ENCODE results near the gene CCDC12. TPM values are rescaled to one million over a fixed set of nuclear protein-coding genes. Genes with fewer than 3 reads are reported as not detected.

CCDC12 gene
- total and polyA plus RNA-seq, 4 experiments from 2014 or later: 59.3 to 102 (median 73.0) TPM

GRCh38 chr3:46942481-46943236 lies 33.9 kb downstream of the CCDC12 start:
- H3K27ac Mint-ChIP-seq: peak overlapping the region in 5 of 7 donors; percentile 8 to 68 (median 58)
- peaks cover 29% of the 10 kb centered on the region for H3K36me3 ChIP-seq (ENCODE audit: insufficient read depth, low read length)
- peaks cover 21 to 46% of the 10 kb centered on the region in 2 donors for H3K36me3 Mint-ChIP-seq

DNA sequence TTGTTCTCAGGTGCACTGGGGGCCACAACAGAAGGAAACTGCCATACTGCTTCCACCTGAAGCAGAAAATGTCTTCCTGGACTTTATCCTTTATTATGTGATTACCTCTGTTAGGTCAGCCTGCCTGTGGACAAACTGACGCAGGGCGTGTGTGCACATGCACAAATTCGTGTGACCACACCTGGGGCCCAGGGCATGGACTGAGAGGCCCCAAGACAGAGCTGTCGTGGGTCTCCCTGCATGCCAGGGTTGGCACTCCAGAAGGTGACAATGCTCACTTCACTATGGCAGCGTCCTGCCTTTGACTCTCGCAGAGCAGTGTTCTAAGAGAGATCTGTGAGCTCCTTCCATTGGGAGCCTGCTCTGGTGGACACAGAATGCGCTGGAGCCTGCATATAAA lies 34.5 kb downstream of the CCDC12 start:
- Histone ChIP-seq H3K27ac (ENCODE audit: low read depth, low read length) (no peak overlapping the region), H3K27me3 (ENCODE audit: insufficient read depth, low read length) (no peaks in the 10 kb centered on the region), H3K4me3 (ENCODE audit: low read length in 2 of 2) (no peak overlapping the region), H3K4me1 (ENCODE audit: insufficient read depth, low read length) (peaks cover 32% of the 10 kb centered on the region), H3K9me3 (ENCODE audit: control insufficient read depth in 1 of 2, low read length in 2 of 2) (no peaks in the 10 kb centered on the region), H3K36me3 (ENCODE audit: insufficient read depth, low read length) (peaks cover 35% of the 10 kb centered on the region)
- intact Hi-C loops (cut with micrococcal nuclease): no loop called here
- H3K4me1 Mint-ChIP-seq: peaks cover 44 to 65% (median 55%) of the 10 kb centered on the region in 4 donors
- DNase-seq: no peak
- no peak overlapping the region for H3K4me3 Mint-ChIP-seq
- H3K27ac Mint-ChIP-seq: peak overlapping the region in 1 of 7 donors; percentile 58
- peaks cover 24 to 45% of the 10 kb centered on the region in 2 donors for H3K36me3 Mint-ChIP-seq
- H3K9me3 Mint-ChIP-seq: peaks cover 0 to 2% (median 0%) of the 10 kb centered on the region in 8 donors
- ChIA-PET CTCF (ENCODE audit: partially characterized antibody) (interaction anchor here (0.7 kb wide), 1 partner anchor 382 kb away, joined by 3 read pairs; no protein-coding TSS in a partner anchor), POLR2A (ENCODE audit: partially characterized antibody) (no interaction called here)
- no peaks in the 10 kb centered on the region for H3K27me3 Mint-ChIP-seq

More at GRCh38 chr3:46942481-46943236, 33.9 kb downstream of the CCDC12 start:
- CTCF ChIA-PET (ENCODE audit: partially characterized antibody): interaction anchor here (0.7 kb wide), 1 partner anchor 381 kb away, joined by 3 read pairs; no protein-coding TSS in a partner anchor
- Histone ChIP-seq H3K27ac (ENCODE audit: low read depth, low read length) (no peak overlapping the region), H3K4me1 (ENCODE audit: insufficient read depth, low read length) (peaks cover 38% of the 10 kb centered on the region), H3K27me3 (ENCODE audit: insufficient read depth, low read length) (no peaks in the 10 kb centered on the region), H3K4me3 (ENCODE audit: low read length in 2 of 2) (no peak overlapping the region), H3K9me3 (ENCODE audit: control insufficient read depth in 1 of 2, low read length in 2 of 2) (no peaks in the 10 kb centered on the region)
- H3K9me3 Mint-ChIP-seq: peaks cover 0 to 2% (median 0%) of the 10 kb centered on the region in 8 donors
- no peaks in the 10 kb centered on the region for H3K27me3 Mint-ChIP-seq
- no peak for DNase-seq
- H3K4me1 Mint-ChIP-seq: peaks cover 49 to 71% (median 61%) of the 10 kb centered on the region in 4 donors
- H3K4me3 Mint-ChIP-seq: peak overlapping the region in 1 of 8 donors; percentile 20
- intact Hi-C loops (cut with micrococcal nuclease): no loop called here
- POLR2A ChIA-PET (ENCODE audit: partially characterized antibody): interaction anchor here (1.0 kb wide), 1 partner anchor 37 kb away, joined by 3 read pairs; the partner anchor contains the start of gene NBEAL2

- Histone ChIP-seq H3K4me3 (ENCODE audit: low read length in 2 of 2) (no peak overlapping the region), H3K36me3 (ENCODE audit: insufficient read depth, low read length) (peaks cover 42% of the 10 kb centered on the region), H3K9me3 (ENCODE audit: control insufficient read depth in 1 of 2, low read length in 2 of 2) (no peaks in the 10 kb centered on the region), H3K4me1 (ENCODE audit: insufficient read depth, low read length) (peaks cover 9% of the 10 kb centered on the region), H3K27me3 (ENCODE audit: insufficient read depth, low read length) (no peaks in the 10 kb centered on the region), H3K27ac (ENCODE audit: low read depth, low read length) (no peak overlapping the region)
- Mint-ChIP-seq H3K9me3 (peaks cover 0 to 2% (median 0%) of the 10 kb centered on the region in 8 donors), H3K4me1 (peaks cover 30 to 56% (median 37%) of the 10 kb centered on the region in 4 donors), H3K36me3 (peaks cover 27 to 53% of the 10 kb centered on the region in 2 donors), H3K27ac (peak overlapping the region in 6 of 7 donors; percentile 21 to 61 (median 54)), H3K4me3 (no peak overlapping the region), H3K27me3 (no peaks in the 10 kb centered on the region)
- ChIA-PET POLR2A (ENCODE audit: partially characterized antibody) (interaction anchor here (0.9 to 1.1 kb wide), 2 partner anchors 19 to 58 kb away, joined by 4 read pairs; no protein-coding TSS in a partner anchor), CTCF (ENCODE audit: partially characterized antibody) (no interaction called here)
- intact Hi-C loops (cut with micrococcal nuclease): no loop called here
- no peak for DNase-seq
Measured at GRCh38 chr3:46939578-46940445, 36.7 kb downstream of the CCDC12 start.

DNA sequence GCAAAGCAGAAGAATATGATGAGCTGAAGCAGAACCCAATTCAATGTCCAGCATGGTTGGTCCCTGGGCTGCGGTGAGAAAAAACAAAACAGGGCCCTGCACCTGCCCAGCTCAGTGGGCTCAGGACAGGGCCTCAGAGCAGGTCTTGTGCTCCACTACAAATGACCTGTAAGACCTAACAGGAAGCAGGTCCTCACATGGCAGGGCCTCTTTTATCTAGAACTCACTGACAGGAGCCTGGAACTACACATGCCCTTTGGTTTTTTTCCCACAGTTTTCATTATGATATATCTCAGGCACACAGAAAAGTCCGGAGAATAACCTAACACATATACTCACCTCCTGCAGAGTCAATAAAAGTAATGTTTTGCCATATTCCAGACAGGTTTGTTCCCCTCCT lies 38.4 kb downstream of the CCDC12 start:
- Histone ChIP-seq H3K27me3 (ENCODE audit: insufficient read depth, low read length) (no peaks in the 10 kb centered on the region), H3K27ac (ENCODE audit: low read depth, low read length) (no peak overlapping the region), H3K9me3 (ENCODE audit: control insufficient read depth in 1 of 2, low read length in 2 of 2) (no peaks in the 10 kb centered on the region), H3K36me3 (ENCODE audit: insufficient read depth, low read length) (peaks cover 43% of the 10 kb centered on the region), H3K4me1 (ENCODE audit: insufficient read depth, low read length) (peaks cover 12% of the 10 kb centered on the region), H3K4me3 (ENCODE audit: low read length in 2 of 2) (no peak overlapping the region)
- CTCF ChIA-PET (ENCODE audit: partially characterized antibody): no interaction called here
- no peak for DNase-seq
- peaks cover 31 to 54% (median 35%) of the 10 kb centered on the region in 4 donors for H3K4me1 Mint-ChIP-seq
- POLR2A ChIA-PET (ENCODE audit: partially characterized antibody): interaction anchor here (1.7 kb wide), 1 partner anchor 11 kb away, joined by 3 read pairs; no protein-coding TSS in a partner anchor
- no peak overlapping the region for H3K4me3 Mint-ChIP-seq
- H3K36me3 Mint-ChIP-seq: peaks cover 27 to 55% of the 10 kb centered on the region in 2 donors
- no peaks in the 10 kb centered on the region for H3K27me3 Mint-ChIP-seq
- peaks cover 0 to 2% (median 0%) of the 10 kb centered on the region in 8 donors for H3K9me3 Mint-ChIP-seq
- peak overlapping the region in 6 of 7 donors; percentile 31 to 88 (median 50) for H3K27ac Mint-ChIP-seq
- intact Hi-C loops (cut with micrococcal nuclease): no loop called here

DNA sequence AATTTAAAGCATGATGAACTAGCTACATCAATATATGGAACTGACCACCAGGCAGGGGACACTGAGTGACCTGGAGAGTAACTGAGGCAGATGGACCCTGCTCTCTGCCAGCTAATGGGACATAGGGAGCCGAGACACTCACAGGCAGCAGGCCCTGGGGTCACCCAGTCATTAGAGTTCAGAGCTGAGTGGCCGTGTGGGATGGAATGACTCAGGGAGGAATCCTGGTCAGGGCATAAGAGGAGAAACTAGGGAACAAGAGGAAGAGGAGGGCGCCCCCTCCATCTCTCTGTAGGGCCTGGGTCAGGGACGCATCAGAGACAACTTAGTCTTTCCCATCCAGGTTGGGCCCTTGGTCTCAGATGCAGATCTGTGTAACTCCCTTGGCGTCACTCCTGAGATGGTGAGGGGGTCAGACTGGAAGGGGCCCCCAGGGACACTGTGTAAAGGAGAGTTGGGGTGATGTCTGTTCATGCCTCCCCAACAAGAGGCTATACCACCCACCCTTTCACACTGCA lies 39.8 kb downstream of the CCDC12 start:
- Histone ChIP-seq H3K4me1 (ENCODE audit: insufficient read depth, low read length) (peaks cover 25% of the 10 kb centered on the region), H3K27ac (ENCODE audit: low read depth, low read length) (no peak overlapping the region), H3K9me3 (ENCODE audit: control insufficient read depth in 1 of 2, low read length in 2 of 2) (no peaks in the 10 kb centered on the region), H3K36me3 (ENCODE audit: insufficient read depth, low read length) (peaks cover 43% of the 10 kb centered on the region), H3K27me3 (ENCODE audit: insufficient read depth, low read length) (no peaks in the 10 kb centered on the region), H3K4me3 (ENCODE audit: low read length in 2 of 2) (no peak overlapping the region)
- intact Hi-C loops (cut with micrococcal nuclease): no loop called here
- peaks cover 32 to 56% (median 38%) of the 10 kb centered on the region in 4 donors for H3K4me1 Mint-ChIP-seq
- H3K4me3 Mint-ChIP-seq: no peak overlapping the region
- H3K27ac Mint-ChIP-seq: peak overlapping the region in 2 of 7 donors; percentile 38 to 61
- CTCF ChIA-PET (ENCODE audit: partially characterized antibody): interaction anchor here (0.7 kb wide), 1 partner anchor 111 kb away, joined by 3 read pairs; no protein-coding TSS in a partner anchor
- POLR2A ChIA-PET (ENCODE audit: partially characterized antibody): interaction anchor here (1.3 to 1.7 kb wide), 3 partner anchors 10 to 43 kb away, joined by 3 to 6 read pairs (median 4); partner anchors contain the start of gene NBEAL2
- DNase-seq: no peak
- peaks cover 0 to 2% (median 0%) of the 10 kb centered on the region in 8 donors for H3K9me3 Mint-ChIP-seq
- peaks cover 27 to 50% of the 10 kb centered on the region in 2 donors for H3K36me3 Mint-ChIP-seq
- no peaks in the 10 kb centered on the region for H3K27me3 Mint-ChIP-seq

DNA sequence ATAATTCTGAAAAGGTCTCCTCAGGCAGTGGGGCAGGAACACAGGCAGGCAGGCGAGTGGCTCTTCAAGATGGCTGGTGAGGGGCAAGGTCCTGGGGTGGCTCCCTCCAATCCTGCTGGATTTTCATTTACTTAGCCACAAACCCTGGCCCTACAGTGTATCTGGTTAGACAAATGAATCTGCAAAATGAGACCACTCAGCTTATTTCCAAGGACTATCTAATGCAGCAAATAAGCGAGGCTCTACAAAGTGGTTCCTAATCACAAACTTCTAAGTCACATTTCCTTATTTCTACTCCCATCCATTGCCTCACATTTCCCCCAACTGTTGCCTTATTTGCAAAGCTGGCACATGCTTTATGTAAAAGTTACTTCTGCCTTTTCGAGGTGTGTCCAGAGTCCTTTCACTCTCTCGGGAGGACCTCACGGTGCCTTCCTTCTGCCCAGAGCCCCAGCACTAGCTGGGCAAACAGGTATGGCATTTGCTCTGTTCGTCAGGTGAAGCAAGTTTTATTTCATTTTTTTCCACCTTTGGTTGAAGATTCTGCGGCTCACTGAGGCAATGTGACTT lies 40.5 kb downstream of the CCDC12 start:
- POLR2A ChIA-PET (ENCODE audit: partially characterized antibody): interaction anchor here (1.0 to 1.7 kb wide), 3 partner anchors 23 to 51 kb away, joined by 3 to 6 read pairs (median 4); partner anchors contain the start of gene NBEAL2
- DNase-seq: no peak
- H3K4me1 Mint-ChIP-seq: peaks cover 38 to 64% (median 44%) of the 10 kb centered on the region in 4 donors

More for the DNA sequence above, 40.5 kb downstream of the CCDC12 start:
- intact Hi-C loops (cut with micrococcal nuclease): no loop called here
- Histone ChIP-seq H3K9me3 (ENCODE audit: control insufficient read depth in 1 of 2, low read length in 2 of 2) (no peaks in the 10 kb centered on the region), H3K36me3 (ENCODE audit: insufficient read depth, low read length) (peaks cover 43% of the 10 kb centered on the region), H3K4me3 (ENCODE audit: low read length in 2 of 2) (no peak overlapping the region), H3K4me1 (ENCODE audit: insufficient read depth, low read length) (peaks cover 33% of the 10 kb centered on the region), H3K27ac (ENCODE audit: low read depth, low read length) (no peak overlapping the region), H3K27me3 (ENCODE audit: insufficient read depth, low read length) (no peaks in the 10 kb centered on the region)
- peak overlapping the region in 6 of 7 donors; percentile 23 to 75 (median 58) for H3K27ac Mint-ChIP-seq
- peaks cover 0 to 2% (median 0%) of the 10 kb centered on the region in 8 donors for H3K9me3 Mint-ChIP-seq
- H3K36me3 Mint-ChIP-seq: peaks cover 27 to 51% of the 10 kb centered on the region in 2 donors
- H3K27me3 Mint-ChIP-seq: no peaks in the 10 kb centered on the region
- no peak overlapping the region for H3K4me3 Mint-ChIP-seq
- CTCF ChIA-PET (ENCODE audit: partially characterized antibody): interaction anchor here (0.7 to 2.0 kb wide), 6 partner anchors 11 to 111 kb away, joined by 3 to 7 read pairs (median 3); no protein-coding TSS in a partner anchor
